GM19193 (cell line): Measurements from ENCODE around the gene UBASH3A.

ENCODE experiments used
- POLR2A ChIP-seq: IDR thresholded peaks from 4 replicates; pipeline ENCODE4 v1.6.1; 2011; ENCODE audit not compliant: insufficient read depth, insufficient read length; ENCODE audit errors: extremely low read depth

UBASH3A gene

GRCh38 chr21:42395905-42396651 is 7.6 kb upstream of the UBASH3A start, which contains the start of gene TMPRSS3:
TSS of gene TMPRSS3 (minus strand) at chr21:42396052. CDS start at chr21:42395417, 635 bp downstream.
- no peak for TF ChIP-seq POLR2A

GRCh38 chr21:42396799-42397745 is 6.6 kb upstream of the UBASH3A start:
- no peak for TF ChIP-seq POLR2A

- TF ChIP-seq POLR2A: no peak
Measured at GRCh38 chr21:42397746-42398394, 5.8 kb upstream of the UBASH3A start.

GRCh38 chr21:42398436-42399028 is 5.2 kb upstream of the UBASH3A start:
- TF ChIP-seq POLR2A: no peak

GRCh38 chr21:42400525-42400924 is 3.2 kb upstream of the UBASH3A start:
- no peak for TF ChIP-seq POLR2A

GRCh38 chr21:42401154-42401553 is 2.5 kb upstream of the UBASH3A start:
- no peak for TF ChIP-seq POLR2A

GRCh38 chr21:42401820-42402251 is 1.9 kb upstream of the UBASH3A start:
- TF ChIP-seq POLR2A: no peak

GRCh38 chr21:42404539-42404938 is 837 bp downstream of the UBASH3A start:
- no peak for TF ChIP-seq POLR2A

- no peak for TF ChIP-seq POLR2A
Measured at GRCh38 chr21:42405064-42406013, 1.6 kb downstream of the UBASH3A start.

GRCh38 chr21:42406201-42406621 is 2.5 kb downstream of the UBASH3A start:
- no peak for TF ChIP-seq POLR2A

- no peak for TF ChIP-seq POLR2A
Measured at GRCh38 chr21:42406866-42407265, 3.2 kb downstream of the UBASH3A start.

- TF ChIP-seq POLR2A: no peak
Measured at GRCh38 chr21:42407476-42407875, 3.8 kb downstream of the UBASH3A start.

GRCh38 chr21:42409366-42409765 is 5.7 kb downstream of the UBASH3A start:
- no peak for TF ChIP-seq POLR2A
